Activated T-cell treated with anti-CD3 and anti-CD28 coated beads, Interleukin-2, amount 50 U/mL, for 4 hours (primary cell): ENCODE data around the gene NMRAL1. TPM values are rescaled to one million over a fixed set of nuclear protein-coding genes. Genes with fewer than 3 reads are reported as not detected.

Source experiments
- ATAC-seq, 2 donors: fragments of 200-7000 bp; cut with Tn5 transposase; one replicate each; pipeline ENCODE4 v1.10.0; 2021
- DNase-seq: peaks from one replicate; pipeline ENCODE4 v3.0.0-alpha.2; 2020
- H3K27me3 Mint-ChIP-seq: one replicate; pipeline ENCODE4 v1.8.0; 2021; ENCODE audit warnings: low read depth, mixed read lengths
- H3K36me3 Mint-ChIP-seq: one replicate; pipeline ENCODE4 v1.8.0; 2022; ENCODE audit warnings: mixed read lengths; ENCODE audit not compliant: insufficient read depth
- H3K4me1 Mint-ChIP-seq: one replicate; pipeline ENCODE4 v1.8.0; 2021; ENCODE audit warnings: low read depth, mixed read lengths
- H3K4me3 Mint-ChIP-seq: one replicate; pipeline ENCODE4 v1.8.0; 2021; ENCODE audit warnings: mild to moderate bottlenecking, moderate library complexity, mixed read lengths
- H3K9me3 Mint-ChIP-seq: one replicate; pipeline ENCODE4 v1.8.0; 2021; ENCODE audit warnings: mixed read lengths
- total RNA-seq, 3 donors: library from RNA; stranded (reverse); gene quantifications; one replicate each; pipeline ENCODE4 v1.2.1, GENCODE V29; 2021

Gene NMRAL1
- total RNA-seq, 3 donors from 2014 or later: 29.6 to 45.2 (median 41.5) TPM

DNA sequence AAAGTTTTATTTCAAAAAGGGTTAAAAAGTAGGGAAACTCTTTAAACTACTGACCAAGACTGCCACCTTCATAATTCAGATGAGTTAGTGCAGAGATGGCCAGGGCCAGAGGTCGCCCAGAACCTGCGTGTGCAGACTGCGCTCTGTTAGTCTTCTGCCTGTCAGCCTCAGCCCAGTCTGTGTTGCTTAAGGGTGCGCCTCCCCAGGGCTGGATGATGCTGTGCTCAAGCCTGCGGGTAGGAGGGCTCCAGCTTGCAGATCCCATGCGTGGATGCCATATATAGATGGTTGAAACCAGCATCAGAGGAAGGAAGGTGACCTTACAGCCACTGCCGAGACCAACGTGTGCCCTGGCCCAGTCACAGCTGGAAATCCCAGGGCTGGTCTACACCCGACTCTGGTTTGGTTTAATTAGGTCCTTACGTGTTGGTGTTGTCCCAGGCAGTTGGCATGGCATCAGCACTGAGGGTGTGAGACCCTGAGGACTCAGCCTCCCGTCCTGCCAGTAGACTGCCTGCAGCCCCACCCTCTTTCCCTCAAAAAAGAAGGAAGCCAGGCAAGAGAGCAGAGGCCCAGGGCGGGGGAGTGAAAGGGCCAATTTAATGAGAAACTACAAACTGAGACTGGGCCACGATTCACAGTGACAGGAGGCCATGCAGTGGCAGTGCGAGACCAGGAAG is 36.5 kb upstream of the NMRAL1 start:
- no peak overlapping the region for H3K4me3 Mint-ChIP-seq
- ATAC-seq (no peak), DNase-seq (no peak)
- peaks cover 37% of the 10 kb centered on the region for H3K36me3 Mint-ChIP-seq
- no peaks in the 10 kb centered on the region for H3K9me3 Mint-ChIP-seq
- H3K4me1 Mint-ChIP-seq: peaks cover 57% of the 10 kb centered on the region
- no peaks in the 10 kb centered on the region for H3K27me3 Mint-ChIP-seq

- Mint-ChIP-seq H3K4me3 (no peak overlapping the region), H3K27me3 (no peaks in the 10 kb centered on the region), H3K9me3 (no peaks in the 10 kb centered on the region), H3K36me3 (peaks cover 35% of the 10 kb centered on the region), H3K4me1 (peaks cover 57% of the 10 kb centered on the region)
- no peak for ATAC-seq
- no peak for DNase-seq
These were observed 35.7 kb upstream of the NMRAL1 start for GRCh38 chr16:4510131-4510530.

DNA sequence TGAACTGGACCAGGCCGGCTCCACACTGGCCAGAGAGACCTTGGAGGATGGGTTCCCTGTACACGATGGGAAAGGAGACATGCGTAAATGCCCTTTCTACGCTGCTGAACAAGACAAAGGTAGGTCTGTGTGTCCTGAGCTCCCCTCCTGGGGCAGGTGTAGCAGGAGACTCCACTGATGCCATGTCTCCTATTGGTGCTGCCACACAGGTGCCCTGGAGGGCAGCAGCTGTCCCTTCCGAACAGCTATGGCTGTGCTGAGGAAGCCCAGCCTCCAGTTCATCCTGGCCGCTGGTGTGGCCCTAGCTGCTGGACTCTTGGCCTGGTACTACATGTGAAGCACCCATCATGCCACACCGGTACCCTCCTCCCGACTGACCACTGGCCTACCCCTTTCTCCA is 35.0 kb upstream of the NMRAL1 start:
- no peaks in the 10 kb centered on the region for H3K27me3 Mint-ChIP-seq
- no peak for DNase-seq
- no peaks in the 10 kb centered on the region for H3K9me3 Mint-ChIP-seq
- ATAC-seq: no peak
- H3K4me1 Mint-ChIP-seq: peaks cover 56% of the 10 kb centered on the region
- H3K4me3 Mint-ChIP-seq: no peak overlapping the region
- H3K36me3 Mint-ChIP-seq: peaks cover 35% of the 10 kb centered on the region

DNA sequence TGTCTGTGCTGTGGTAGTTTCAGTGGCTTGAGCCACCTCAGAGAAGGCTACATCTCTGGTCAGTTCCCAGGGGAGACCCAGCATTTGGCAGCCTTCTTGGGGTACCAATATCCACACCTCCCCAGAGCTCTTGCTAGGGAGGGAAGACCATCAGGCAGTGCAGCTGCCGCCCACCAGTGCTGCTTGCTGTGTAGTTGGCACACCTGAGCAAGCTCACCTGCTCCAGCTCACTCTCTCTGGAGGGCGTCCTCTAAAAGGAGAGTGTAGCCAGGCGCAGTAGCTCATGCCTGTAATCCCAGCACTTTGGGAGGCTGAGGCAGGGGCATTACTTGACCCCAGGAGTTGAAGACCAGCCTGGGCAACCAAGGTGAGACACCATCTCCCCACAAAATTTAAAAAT is 34.4 kb upstream of the NMRAL1 start:
- DNase-seq (no peak), ATAC-seq (no peak)
- Mint-ChIP-seq H3K36me3 (peaks cover 35% of the 10 kb centered on the region), H3K4me1 (peaks cover 54% of the 10 kb centered on the region), H3K4me3 (no peak overlapping the region), H3K9me3 (no peaks in the 10 kb centered on the region), H3K27me3 (no peaks in the 10 kb centered on the region)

DNA sequence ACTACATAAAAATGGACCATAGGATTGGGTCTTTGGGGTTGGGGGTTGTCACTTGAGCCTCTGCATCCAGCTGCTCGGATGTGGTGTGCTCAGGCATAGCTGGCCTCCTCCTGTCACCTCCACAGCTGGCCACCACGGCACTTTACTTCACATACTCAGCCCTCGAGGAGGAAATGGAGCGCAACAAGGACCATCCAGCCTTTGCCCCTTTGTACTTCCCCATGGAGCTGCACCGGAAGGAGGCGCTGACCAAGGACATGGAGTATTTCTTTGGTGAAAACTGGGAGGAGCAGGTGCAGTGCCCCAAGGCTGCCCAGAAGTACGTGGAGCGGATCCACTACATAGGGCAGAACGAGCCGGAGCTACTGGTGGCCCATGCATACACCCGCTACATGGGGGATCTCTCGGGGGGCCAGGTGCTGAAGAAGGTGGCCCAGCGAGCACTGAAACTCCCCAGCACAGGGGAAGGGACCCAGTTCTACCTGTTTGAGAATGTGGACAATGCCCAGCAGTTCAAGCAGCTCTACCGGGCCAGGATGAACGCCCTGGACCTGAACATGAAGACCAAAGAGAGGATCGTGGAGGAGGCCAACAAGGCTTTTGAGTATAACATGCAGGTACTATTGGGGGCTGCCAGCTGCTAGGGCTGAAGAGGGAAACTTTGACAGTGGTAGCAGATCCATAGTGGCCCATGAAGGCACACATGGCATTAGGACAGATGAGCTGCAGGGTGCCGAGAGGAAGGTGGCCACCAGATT is 33.3 kb upstream of the NMRAL1 start:
- H3K9me3 Mint-ChIP-seq: no peaks in the 10 kb centered on the region
- no peak for ATAC-seq
- H3K4me1 Mint-ChIP-seq: peaks cover 58% of the 10 kb centered on the region
- H3K4me3 Mint-ChIP-seq: no peak overlapping the region
- no peak for DNase-seq
- H3K36me3 Mint-ChIP-seq: peaks cover 31% of the 10 kb centered on the region
- no peaks in the 10 kb centered on the region for H3K27me3 Mint-ChIP-seq

DNA sequence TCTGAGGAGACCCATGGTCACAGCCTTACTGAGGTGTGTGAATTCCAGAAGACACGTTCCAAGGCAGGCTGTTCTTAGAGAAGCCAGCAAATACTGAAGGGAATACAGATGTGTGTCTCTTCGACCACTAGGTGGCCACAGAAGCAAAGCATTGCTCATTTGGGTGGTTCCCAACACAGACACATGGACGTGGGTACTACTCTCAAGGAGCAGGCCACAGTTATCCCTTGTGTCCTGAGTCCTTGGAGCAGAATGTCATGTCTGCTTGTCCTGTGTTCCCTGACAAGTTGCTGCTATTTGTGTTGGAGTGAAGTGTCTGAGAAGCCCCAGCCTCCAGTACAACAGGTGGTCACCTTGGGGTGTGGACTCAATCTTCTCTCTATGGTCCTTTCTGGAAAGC is 32.0 kb upstream of the NMRAL1 start:
- H3K4me1 Mint-ChIP-seq: peaks cover 62% of the 10 kb centered on the region
- no peaks in the 10 kb centered on the region for H3K9me3 Mint-ChIP-seq
- peak overlapping the region; percentile 35 for H3K4me3 Mint-ChIP-seq
- DNase-seq (peak; percentile 56), ATAC-seq (peak; percentile 79 to 83)
- peaks cover 22% of the 10 kb centered on the region for H3K36me3 Mint-ChIP-seq
- H3K27me3 Mint-ChIP-seq: no peaks in the 10 kb centered on the region

- Mint-ChIP-seq H3K9me3 (no peaks in the 10 kb centered on the region), H3K27me3 (no peaks in the 10 kb centered on the region), H3K36me3 (peaks cover 14% of the 10 kb centered on the region), H3K4me3 (peak overlapping the region; percentile 27), H3K4me1 (peaks cover 64% of the 10 kb centered on the region)
- DNase-seq: peak; percentile 65
- ATAC-seq: peak; percentile 84 to 87
These were observed 31.1 kb upstream of the NMRAL1 start for GRCh38 chr16:4505356-4506147.

DNA sequence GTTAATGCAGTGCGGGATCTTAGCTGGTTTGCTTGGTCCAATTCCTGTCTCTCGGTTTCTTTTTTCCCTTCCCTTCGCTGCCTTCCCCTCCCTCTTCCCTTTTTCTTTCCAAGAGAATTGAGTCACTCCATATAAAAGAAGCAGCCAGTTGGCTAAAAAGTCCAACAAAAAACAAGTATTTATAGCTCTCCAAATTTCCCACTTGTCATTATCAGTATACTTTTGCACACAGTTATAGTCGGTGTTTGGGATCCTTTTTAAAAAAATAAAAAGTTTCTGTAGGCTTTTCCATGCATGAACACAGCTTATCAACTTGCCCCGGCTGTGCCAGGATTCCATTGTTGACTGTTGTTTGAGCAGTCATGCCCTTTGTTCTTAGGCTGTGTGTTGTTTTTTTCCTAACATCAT is 26.6 kb upstream of the NMRAL1 start:
- ATAC-seq (no peak), DNase-seq (no peak)
- Mint-ChIP-seq H3K36me3 (peaks cover 4% of the 10 kb centered on the region), H3K9me3 (no peaks in the 10 kb centered on the region), H3K4me3 (no peak overlapping the region), H3K4me1 (peaks cover 87% of the 10 kb centered on the region), H3K27me3 (no peaks in the 10 kb centered on the region)

- Mint-ChIP-seq H3K4me3 (no peak overlapping the region), H3K4me1 (peaks cover 87% of the 10 kb centered on the region), H3K9me3 (no peaks in the 10 kb centered on the region), H3K27me3 (no peaks in the 10 kb centered on the region), H3K36me3 (peaks cover 4% of the 10 kb centered on the region)
- DNase-seq (no peak), ATAC-seq (peak; percentile 83 to 87)
These were observed 25.8 kb upstream of the NMRAL1 start for GRCh38 chr16:4500272-4500671.

DNA sequence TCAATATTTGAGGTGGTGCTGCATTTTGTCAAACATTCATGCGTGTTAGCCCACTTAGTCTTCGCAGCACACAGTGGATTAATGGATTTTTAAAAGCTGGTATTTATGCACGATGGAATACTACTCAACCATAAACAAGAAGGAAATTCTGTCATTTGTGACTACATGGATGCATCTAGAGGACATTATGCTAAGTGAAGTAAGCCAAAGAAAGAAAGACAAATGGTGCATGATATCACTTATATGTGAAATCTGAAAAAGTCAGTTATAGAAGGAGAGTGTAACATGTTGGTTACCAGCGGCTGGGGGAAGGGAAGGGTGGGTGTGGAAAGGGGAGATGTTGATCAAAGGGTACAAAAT is 24.8 kb upstream of the NMRAL1 start:
- Mint-ChIP-seq H3K4me1 (peaks cover 91% of the 10 kb centered on the region), H3K4me3 (no peak overlapping the region), H3K9me3 (no peaks in the 10 kb centered on the region), H3K27me3 (no peaks in the 10 kb centered on the region), H3K36me3 (peaks cover 4% of the 10 kb centered on the region)
- no peak for DNase-seq
- no peak for ATAC-seq

DNA sequence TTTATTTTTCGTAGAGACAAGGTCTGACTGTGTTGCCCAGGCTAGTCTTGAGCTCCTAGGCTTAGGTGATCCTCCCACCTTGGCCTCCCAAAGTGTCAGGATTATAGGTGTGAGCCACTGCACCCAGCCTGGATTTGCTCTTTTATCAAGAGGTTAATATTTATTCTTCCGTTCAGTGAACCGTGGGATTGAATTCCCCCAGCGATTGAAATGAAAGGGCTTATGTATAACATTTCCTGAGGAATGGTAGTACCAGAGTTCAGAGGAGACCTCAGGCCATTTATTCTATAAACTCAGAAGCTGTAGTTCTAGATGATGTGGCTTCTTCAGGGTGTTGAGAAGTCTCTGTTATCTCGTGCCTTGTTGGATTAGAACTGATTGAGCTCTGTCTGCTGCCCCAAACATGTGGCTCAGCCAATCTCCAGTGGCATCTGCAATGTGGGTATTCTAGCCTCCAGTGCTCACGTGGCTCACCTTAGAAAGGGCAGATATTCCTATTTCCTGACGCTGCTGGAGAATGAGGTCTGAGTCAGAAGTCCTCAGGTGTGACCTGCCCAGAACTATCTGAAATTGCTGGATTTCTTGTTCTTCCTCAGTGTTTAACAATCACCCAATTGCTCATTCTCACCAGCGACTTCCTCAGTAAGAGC is 24.2 kb upstream of the NMRAL1 start:
- Mint-ChIP-seq H3K27me3 (no peaks in the 10 kb centered on the region), H3K36me3 (peaks cover 4% of the 10 kb centered on the region), H3K9me3 (no peaks in the 10 kb centered on the region), H3K4me3 (no peak overlapping the region), H3K4me1 (peaks cover 91% of the 10 kb centered on the region)
- DNase-seq (no peak), ATAC-seq (no peak)

DNA sequence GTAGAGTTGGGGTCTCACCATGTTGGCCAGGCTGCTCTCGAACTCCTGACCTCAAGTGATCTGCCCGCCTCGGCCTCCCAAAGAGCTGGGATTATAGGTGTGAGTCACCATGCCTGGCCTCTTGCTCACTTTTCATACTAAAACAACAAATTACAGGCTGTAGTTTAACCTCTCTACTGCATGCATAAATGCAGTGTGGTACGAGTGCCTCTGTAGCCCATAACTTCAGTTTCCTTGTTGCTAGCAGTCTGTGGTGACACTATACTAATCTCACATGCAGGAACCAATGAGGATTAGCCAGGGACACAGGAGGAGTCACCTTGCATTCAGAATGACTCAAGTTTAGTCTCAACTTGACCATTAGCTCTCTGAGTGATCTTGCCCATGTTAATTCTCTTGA is 21.9 kb upstream of the NMRAL1 start:
- Mint-ChIP-seq H3K27me3 (no peaks in the 10 kb centered on the region), H3K4me1 (peaks cover 85% of the 10 kb centered on the region), H3K36me3 (peaks cover 4% of the 10 kb centered on the region), H3K4me3 (no peak overlapping the region), H3K9me3 (no peaks in the 10 kb centered on the region)
- no peak for DNase-seq
- ATAC-seq: peak in 1 of 2 donors; percentile 24

DNA sequence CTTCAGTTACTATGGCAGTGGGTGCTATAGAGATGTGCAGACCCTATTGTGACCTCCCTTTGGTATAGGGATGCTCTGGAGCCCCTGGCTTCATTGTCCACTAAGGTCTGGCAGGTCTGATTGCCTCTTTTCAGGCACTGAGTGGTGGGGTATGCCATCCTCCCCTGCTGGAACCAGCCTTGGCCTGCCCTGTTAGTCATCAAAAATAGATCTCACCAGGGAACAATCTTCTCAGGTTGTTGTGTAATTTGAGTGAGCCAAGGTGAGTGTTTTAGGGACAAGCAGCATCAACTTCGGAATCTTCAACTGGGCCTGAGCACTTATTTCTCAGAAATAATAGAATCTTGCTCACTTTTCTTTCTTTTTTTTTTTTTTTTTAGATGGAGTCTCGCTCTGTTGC is 21.3 kb upstream of the NMRAL1 start:
- Mint-ChIP-seq H3K27me3 (no peaks in the 10 kb centered on the region), H3K9me3 (no peaks in the 10 kb centered on the region), H3K36me3 (peaks cover 4% of the 10 kb centered on the region), H3K4me3 (no peak overlapping the region), H3K4me1 (peaks cover 85% of the 10 kb centered on the region)
- no peak for DNase-seq
- no peak for ATAC-seq

DNA sequence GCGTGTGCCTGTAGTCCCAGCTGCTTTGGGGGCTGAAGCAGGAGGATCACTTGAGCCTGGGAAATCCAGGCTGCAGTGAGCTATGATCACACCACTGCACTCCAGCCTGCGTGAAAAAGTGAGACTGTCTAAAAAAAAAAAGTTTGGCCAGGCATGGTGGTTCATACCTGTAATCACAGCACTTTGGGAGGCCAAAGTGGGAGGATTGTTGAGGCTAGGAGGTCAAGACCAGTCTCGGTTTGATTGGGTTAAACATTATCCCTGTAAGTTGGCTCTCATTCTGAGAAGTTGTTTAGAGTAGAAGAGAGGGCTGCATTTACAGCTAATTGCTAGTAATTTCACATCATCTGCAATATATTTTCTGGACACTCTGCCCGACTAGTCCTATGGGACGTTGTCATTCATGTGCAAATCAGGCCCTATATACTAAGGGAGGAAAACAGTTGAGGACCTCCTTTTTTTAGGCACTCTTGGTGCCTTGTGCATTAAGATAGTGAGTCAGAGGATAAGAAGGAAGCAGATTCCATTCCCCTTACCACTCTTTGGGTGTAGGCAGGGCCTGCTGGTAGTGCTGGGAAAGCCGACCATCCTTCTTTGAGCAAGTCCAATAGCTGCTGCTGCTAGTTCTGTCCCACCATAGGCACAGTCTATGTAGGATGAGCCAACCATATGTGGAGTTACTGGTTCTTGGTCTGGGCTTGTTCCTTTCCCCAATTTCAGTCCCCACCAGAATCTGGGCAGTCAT is 20.5 kb upstream of the NMRAL1 start:
- DNase-seq (no peak), ATAC-seq (no peak)
- H3K4me1 Mint-ChIP-seq: peaks cover 85% of the 10 kb centered on the region
- H3K9me3 Mint-ChIP-seq: no peaks in the 10 kb centered on the region
- H3K36me3 Mint-ChIP-seq: peaks cover 4% of the 10 kb centered on the region
- no peak overlapping the region for H3K4me3 Mint-ChIP-seq
- H3K27me3 Mint-ChIP-seq: no peaks in the 10 kb centered on the region
